Gastrocnemius medialis (tissue), 4 donors: ENCODE results near the gene LARP7.

Experiments used
- CTCF ChIP-seq, 5 experiments: fragments of 450-650 bp in 3 of 5; fragments of 200-600 bp in 2 of 5; sonication (generic) in 2 of 5; IDR thresholded peaks in 4 of 5; conservative IDR thresholded peaks in 1 of 5; 1 replicate in 4 of 5; 2 replicates in 1 of 5; pipeline ENCODE4 v1.5.1; 2016 to 2019; ENCODE audit warnings: antibody characterized with exemption in 5 of 5, mild to moderate bottlenecking in 3 of 5, moderate library complexity in 3 of 5
- POLR2A ChIP-seq, 2 donors: fragments of 450-650 bp; IDR thresholded peaks; one replicate each; pipeline ENCODE4 v1.6.1; 2017; ENCODE audit warnings: antibody characterized with exemption in 2 of 2, mild to moderate bottlenecking in 2 of 2, moderate library complexity in 2 of 2

GRCh38 chr4:112673686-112674085 lies 36.7 kb downstream of the LARP7 start:
- TF ChIP-seq CTCF (IDR thresholded peaks at IDR 0.05 in 4 of 5, conservative IDR thresholded peaks at IDR 0.05 in 1 of 5) (no peak), POLR2A (IDR thresholded peaks at IDR 0.05) (no peak)
